K562 (cell line): ENCODE measurements around the gene GRK1. TPM values are rescaled to one million over a fixed set of nuclear protein-coding genes. Genes with fewer than 3 reads are reported as not detected.

Source experiments
- EHMT2 ChIP-seq: fragments of 450-650 bp; IDR thresholded peaks from 2 replicates; pipeline ENCODE4 v1.6.1; 2018; ENCODE audit warnings: antibody characterized with exemption
- EP300 ChIP-seq: IDR thresholded peaks from 2 replicates; pipeline ENCODE4 v1.6.1; 2012; ENCODE audit warnings: low read length, improper control_type of control experiment
- HDAC6 ChIP-seq: IDR thresholded peaks from 2 replicates; pipeline ENCODE4 v1.6.1; 2012; ENCODE audit warnings: low read depth, mild to moderate bottlenecking, control low read depth, inconsistent platforms, low read length, moderate library complexity
- JUN ChIP-seq, 2 experiments: sonication (generic) in 1 of 2; formaldehyde crosslinking in 1 of 2; IDR thresholded peaks; 2 replicates each; pipeline versions ENCODE4 v1.6.1 to v1.8.0; 2012 to 2022; ENCODE audit warnings: borderline replicate concordance in 2 of 2, mild to moderate bottlenecking in 2 of 2, improper control_type of control experiment in 1 of 2, low read depth in 1 of 2, low read length in 1 of 2, missing genetic modification reagents in 1 of 2
- MGA ChIP-seq: fragments of 450-650 bp; IDR thresholded peaks from 2 replicates; pipeline ENCODE4 v1.6.1; 2016; ENCODE audit warnings: mild to moderate bottlenecking, moderate library complexity
- MLLT1 ChIP-seq, 2 experiments: fragments of 450-650 bp; IDR thresholded peaks; 2 replicates each; pipeline ENCODE4 v1.6.1; 2016
- NCOA2 ChIP-seq, 2 experiments: fragments of 450-650 bp; IDR thresholded peaks; 2 replicates each; pipeline ENCODE4 v1.6.1; 2018; ENCODE audit warnings: mild to moderate bottlenecking in 2 of 2, moderate library complexity in 1 of 2; ENCODE audit not compliant: partially characterized antibody in 2 of 2
- NFE2 ChIP-seq: IDR thresholded peaks from 2 replicates; pipeline ENCODE4 v1.6.1; 2014; ENCODE audit warnings: antibody characterized with exemption, low read depth
- NRF1 ChIP-seq, 2 experiments: fragments of 450-650 bp; IDR thresholded peaks in 1 of 2; conservative IDR thresholded peaks in 1 of 2; 2 replicates each; pipeline ENCODE4 v1.6.1; 2014; ENCODE audit warnings: mild to moderate bottlenecking in 2 of 2
- ZBTB17 ChIP-seq: fragments of 450-650 bp; formaldehyde crosslinking; IDR thresholded peaks from 2 replicates; pipeline ENCODE4 v1.4.0; 2020; ENCODE audit warnings: mild to moderate bottlenecking
- polyA plus RNA-seq, 8 experiments: library from polyadenylated mRNA; depleted of rRNA in 4 of 8; stranded (reverse) in 5 of 8; unstranded in 3 of 8; fragments of >200 nt; fragmentation: Nextera tagmentation in 2 of 8; fragmentation: Illumina TruSeq in 1 of 8; extraction: Ambion mirVana in 2 of 8; extraction: Trizol in 1 of 8; gene quantifications; 2 replicates each; pipeline versions ENCODE4 v1.2.1 to v1.2.3, GENCODE V29; 2011 to 2014; ENCODE audit warnings: inconsistent platforms in 1 of 8, missing spikeins in 1 of 8
- total RNA-seq, 7 experiments: library from RNA; depleted of rRNA in 6 of 7; stranded (reverse); fragments of >200 nt in 6 of 7; fragmentation: Illumina TruSeq in 2 of 7; extraction: Trizol in 2 of 7; gene quantifications; 2 replicates each; pipeline versions ENCODE4 v1.2.1 to v1.2.3, GENCODE V29; 2011 to 2021; ENCODE audit warnings: low replicate concordance in 1 of 7
- TF ChIP-seq, protein P1 (sequence below): fragments of 250-450 bp; sonication (Bioruptor Pico); IDR thresholded peaks from 2 replicates; pipeline ENCODE4 v1.8.0; 2021; ENCODE audit warnings: moderate library complexity, mild to moderate bottlenecking, inconsistent platforms

The GRK1 gene
- total and polyA plus RNA-seq, 9 of the 15 experiments (the other 6 are each of a cell fraction or from before 2014, with no cell fraction given) = 0.09 TPM; not detected in 8

DNA sequence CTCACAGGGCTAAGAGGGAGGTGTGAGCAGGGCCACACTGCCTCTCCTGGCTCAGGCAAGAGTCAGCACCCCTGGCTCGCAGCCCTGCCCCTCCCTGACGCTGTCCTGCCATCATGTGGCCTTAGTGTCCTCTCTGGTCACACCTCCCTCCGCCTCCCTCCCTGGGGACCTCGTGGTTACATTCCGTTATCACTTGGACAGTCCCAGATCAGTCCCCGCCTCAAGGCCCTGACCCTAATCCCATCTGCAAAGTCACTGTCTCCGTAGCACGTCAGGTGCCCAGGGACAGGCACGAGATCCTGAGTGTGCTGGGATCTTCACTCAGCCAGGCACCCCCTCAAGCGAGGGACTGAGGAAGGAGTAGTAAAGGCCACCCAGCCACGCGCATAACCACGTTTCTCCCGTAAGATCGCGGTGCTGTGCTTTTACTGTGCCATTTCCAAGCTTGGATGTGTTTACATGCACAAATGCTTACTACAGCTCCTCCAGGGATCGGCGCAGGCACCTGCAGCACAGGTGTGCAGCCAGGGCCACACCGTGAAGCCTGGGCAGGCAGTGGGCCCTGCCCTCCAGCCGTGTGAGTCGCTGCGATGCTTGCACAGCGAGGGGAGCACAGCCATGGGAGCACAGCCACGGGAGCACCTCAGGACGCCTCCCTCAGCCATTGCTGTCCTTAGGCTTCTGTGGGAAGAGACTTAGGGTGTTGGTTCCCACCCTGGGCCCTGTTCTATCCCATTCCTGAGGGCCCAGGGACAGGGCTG is 81.3 kb downstream of the GRK1 start (continued):
- TF ChIP-seq MGA (peak; percentile 95), NCOA2 (IDR thresholded peaks at IDR 0.05; ENCODE audit: partially characterized antibody in 2 of 2) (no peak), NRF1 (conservative IDR thresholded peaks at IDR 0.05 in 1 of 2, IDR thresholded peaks at IDR 0.05 in 1 of 2) (peak; percentile 28 to 52; a peak in 1 of 4 replicates), EHMT2 (no peak), ZBTB17 (CRISPR knock-in tag) (0 out of 2 replicates have a peak, but pooled peaks have one; percentile 55), EP300 (peak; percentile 25; the same call in 1 of the 2 replicates), MLLT1 (IDR thresholded peaks at IDR 0.05) (no peak), NFE2 (peak; percentile 64), JUN (IDR thresholded peaks at IDR 0.05; ENCODE audit: borderline replicate concordance, low read depth, low read length) (no peak), JUN (CRISPR knock-in tag; IDR thresholded peaks at IDR 0.05; ENCODE audit: borderline replicate concordance) (0 out of 2 replicates have a peak, but pooled peaks have one; percentile 53), HDAC6 (no peak)
- TF ChIP-seq, protein P1, sequence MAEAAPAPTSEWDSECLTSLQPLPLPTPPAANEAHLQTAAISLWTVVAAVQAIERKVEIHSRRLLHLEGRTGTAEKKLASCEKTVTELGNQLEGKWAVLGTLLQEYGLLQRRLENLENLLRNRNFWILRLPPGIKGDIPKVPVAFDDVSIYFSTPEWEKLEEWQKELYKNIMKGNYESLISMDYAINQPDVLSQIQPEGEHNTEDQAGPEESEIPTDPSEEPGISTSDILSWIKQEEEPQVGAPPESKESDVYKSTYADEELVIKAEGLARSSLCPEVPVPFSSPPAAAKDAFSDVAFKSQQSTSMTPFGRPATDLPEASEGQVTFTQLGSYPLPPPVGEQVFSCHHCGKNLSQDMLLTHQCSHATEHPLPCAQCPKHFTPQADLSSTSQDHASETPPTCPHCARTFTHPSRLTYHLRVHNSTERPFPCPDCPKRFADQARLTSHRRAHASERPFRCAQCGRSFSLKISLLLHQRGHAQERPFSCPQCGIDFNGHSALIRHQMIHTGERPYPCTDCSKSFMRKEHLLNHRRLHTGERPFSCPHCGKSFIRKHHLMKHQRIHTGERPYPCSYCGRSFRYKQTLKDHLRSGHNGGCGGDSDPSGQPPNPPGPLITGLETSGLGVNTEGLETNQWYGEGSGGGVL (CRISPR knock-in tag) = no peak
